Neural crest cell (in vitro differentiated cells): Measurements from ENCODE around the gene EXOC4. TPM values are rescaled to one million over a fixed set of nuclear protein-coding genes. Genes with fewer than 3 reads are reported as not detected.
"Not testable (repeated sequence)": the region's sequence is repeated elsewhere in the genome, so short reads cannot be mapped to it uniquely, and the experiment has no call there.

Source experiments
- DNase-seq: peaks from one replicate; pipeline ENCODE4 v3.0.0; 2021; ENCODE audit warnings: low read depth, mixed read lengths, low spot score
- H3K27ac Mint-ChIP-seq: one replicate; pipeline ENCODE4 v1.8.0; 2021; ENCODE audit warnings: mild to moderate bottlenecking, mixed read lengths; ENCODE audit not compliant: unreplicated experiment
- H3K27me3 Mint-ChIP-seq: 2 replicates; pipeline ENCODE4 v1.8.0; 2021; ENCODE audit warnings: low read depth, mild to moderate bottlenecking, mixed read lengths
- H3K36me3 Mint-ChIP-seq: 2 replicates; pipeline ENCODE4 v1.8.0; 2021; ENCODE audit warnings: low read depth, mild to moderate bottlenecking, mixed read lengths
- H3K4me1 Mint-ChIP-seq: 2 replicates; pipeline ENCODE4 v1.8.0; 2021; ENCODE audit warnings: mixed read lengths
- H3K4me3 Mint-ChIP-seq: one replicate; pipeline ENCODE4 v1.8.0; 2021; ENCODE audit warnings: mild to moderate bottlenecking, mixed read lengths
- H3K9me3 Mint-ChIP-seq: 2 replicates; pipeline ENCODE4 v1.8.0; 2021; ENCODE audit warnings: mixed read lengths
- CTCF ChIP-seq: fragments of 200-600 bp; sonication (generic); conservative IDR thresholded peaks from 2 replicates; pipeline ENCODE4 v1.5.0; 2021; ENCODE audit warnings: antibody characterized with exemption, mild to moderate bottlenecking
- total RNA-seq: library from RNA; stranded (reverse); gene quantifications from 2 replicates; pipeline ENCODE4 v1.2.1, GENCODE V29; 2021

EXOC4 gene
- total RNA-seq, 1 donor from 2014 or later: 79.7 TPM

GRCh38 chr7:133777701-133778100 lies 524.8 kb downstream of the EXOC4 start:
- H3K36me3 Mint-ChIP-seq: peaks cover 17% of the 10 kb centered on the region
- TF ChIP-seq CTCF: no peak
- H3K27ac Mint-ChIP-seq: no peak overlapping the region
- H3K9me3 Mint-ChIP-seq: peaks cover 11% of the 10 kb centered on the region
- no peaks in the 10 kb centered on the region for H3K27me3 Mint-ChIP-seq
- no peak for DNase-seq
- H3K4me3 Mint-ChIP-seq: no peak overlapping the region
- peaks cover 7% of the 10 kb centered on the region for H3K4me1 Mint-ChIP-seq

GRCh38 chr7:133778472-133778871 lies 525.6 kb downstream of the EXOC4 start:
- H3K27me3 Mint-ChIP-seq: no peaks in the 10 kb centered on the region
- H3K27ac Mint-ChIP-seq: no peak overlapping the region
- peaks cover 17% of the 10 kb centered on the region for H3K36me3 Mint-ChIP-seq
- H3K9me3 Mint-ChIP-seq: peaks cover 11% of the 10 kb centered on the region
- peaks cover 7% of the 10 kb centered on the region for H3K4me1 Mint-ChIP-seq
- H3K4me3 Mint-ChIP-seq: no peak overlapping the region
- TF ChIP-seq CTCF: no peak
- DNase-seq: no peak

GRCh38 chr7:133779538-133779937 lies 526.7 kb downstream of the EXOC4 start:
- Mint-ChIP-seq H3K36me3 (peaks cover 17% of the 10 kb centered on the region), H3K9me3 (peaks cover 11% of the 10 kb centered on the region)
- not testable (repeated sequence) for H3K27ac Mint-ChIP-seq, H3K27me3 Mint-ChIP-seq, DNase-seq, H3K4me3 Mint-ChIP-seq, H3K4me1 Mint-ChIP-seq

GRCh38 chr7:133780912-133781311 lies 528.0 kb downstream of the EXOC4 start:
- Mint-ChIP-seq H3K4me3 (no peak overlapping the region), H3K36me3 (peaks cover 17% of the 10 kb centered on the region), H3K9me3 (peaks cover 11% of the 10 kb centered on the region), H3K27me3 (no peaks in the 10 kb centered on the region), H3K27ac (no peak overlapping the region), H3K4me1 (peaks cover 7% of the 10 kb centered on the region)
- no peak for DNase-seq
- TF ChIP-seq CTCF: no peak

GRCh38 chr7:133781486-133782090 lies 528.7 kb downstream of the EXOC4 start:
- Mint-ChIP-seq H3K4me1 (peaks cover 7% of the 10 kb centered on the region), H3K27me3 (no peaks in the 10 kb centered on the region), H3K9me3 (peaks cover 11% of the 10 kb centered on the region), H3K36me3 (peaks cover 17% of the 10 kb centered on the region), H3K4me3 (no peak overlapping the region), H3K27ac (peak overlapping the region; percentile 29)
- DNase-seq: no peak
- no peak for TF ChIP-seq CTCF

- peaks cover 11% of the 10 kb centered on the region for H3K9me3 Mint-ChIP-seq
- peaks cover 7% of the 10 kb centered on the region for H3K4me1 Mint-ChIP-seq
- DNase-seq: no peak
- H3K27ac Mint-ChIP-seq: no peak overlapping the region
- H3K27me3 Mint-ChIP-seq: no peaks in the 10 kb centered on the region
- H3K4me3 Mint-ChIP-seq: no peak overlapping the region
- H3K36me3 Mint-ChIP-seq: peaks cover 17% of the 10 kb centered on the region
- no peak for TF ChIP-seq CTCF
Observed at GRCh38 chr7:133782470-133782869, 529.6 kb downstream of the EXOC4 start.
